ENCODE data around the gene ROR2. TPM values are rescaled to one million over a fixed set of nuclear protein-coding genes. Genes with fewer than 3 reads are reported as not detected.

The ROR2 gene
- total RNA-seq, 2 experiments from 2014 or later: not detected

- Histone ChIP-seq H3K4me1 (ENCODE audit: insufficient read depth, low read length) (peaks cover 21% of the 10 kb centered on the region), H3K27me3 (ENCODE audit: control insufficient read depth in 1 of 2, insufficient read depth in 2 of 2, low read length in 2 of 2) (no peaks in the 10 kb centered on the region), H3K9me3 (ENCODE audit: control insufficient read depth in 1 of 2, insufficient read depth in 1 of 2, low read length in 2 of 2) (peaks cover 0 to 5% of the 10 kb centered on the region in 2 experiments), H3K36me3 (ENCODE audit: insufficient read depth, low read length) (no peaks in the 10 kb centered on the region), H3K4me3 (ENCODE audit: low read length) (no peak overlapping the region), H3K27ac (ENCODE audit: low read depth in 1 of 2, low read length in 2 of 2) (no peak overlapping the region)
- no peaks in the 10 kb centered on the region for H3K36me3 Mint-ChIP-seq (ENCODE audit: low read depth)
- intact Hi-C loops (cut with DNase I, micrococcal nuclease): no loop called here
- no peak for ATAC-seq (ENCODE audit: poor library complexity)
- CTCF ChIA-PET: no interaction called here
- no peaks in the 10 kb centered on the region for H3K9me3 Mint-ChIP-seq
- no peak for DNase-seq
- H3K4me1 Mint-ChIP-seq (ENCODE audit: low read depth): peaks cover 5% of the 10 kb centered on the region
- no peak for TF ChIP-seq CTCF (IDR thresholded peaks at IDR 0.05)
- no peak overlapping the region for H3K27ac Mint-ChIP-seq
- POLR2A ChIA-PET: no interaction called here
- peaks cover 9% of the 10 kb centered on the region for H3K27me3 Mint-ChIP-seq
- no peak overlapping the region for H3K4me3 Mint-ChIP-seq
Observed at GRCh38 chr9:91904588-91905236, 45.3 kb downstream of the ROR2 start.

GRCh38 chr9:91903126-91903911 is 46.7 kb downstream of the ROR2 start:
- peaks cover 16% of the 10 kb centered on the region for H3K27me3 Mint-ChIP-seq
- no peaks in the 10 kb centered on the region for H3K36me3 Mint-ChIP-seq (ENCODE audit: low read depth)
- Histone ChIP-seq H3K9me3 (ENCODE audit: control insufficient read depth in 1 of 2, insufficient read depth in 1 of 2, low read length in 2 of 2) (peaks cover 0 to 5% of the 10 kb centered on the region in 2 experiments), H3K4me3 (ENCODE audit: low read length) (no peak overlapping the region), H3K27ac (ENCODE audit: low read depth in 1 of 2, low read length in 2 of 2) (no peak overlapping the region), H3K36me3 (ENCODE audit: insufficient read depth, low read length) (no peaks in the 10 kb centered on the region), H3K4me1 (ENCODE audit: insufficient read depth, low read length) (peaks cover 21% of the 10 kb centered on the region), H3K27me3 (ENCODE audit: control insufficient read depth in 1 of 2, insufficient read depth in 2 of 2, low read length in 2 of 2) (no peaks in the 10 kb centered on the region)
- intact Hi-C loops (cut with DNase I, micrococcal nuclease): no loop called here
- no peak overlapping the region for H3K27ac Mint-ChIP-seq
- H3K9me3 Mint-ChIP-seq: no peaks in the 10 kb centered on the region
- TF ChIP-seq CTCF (IDR thresholded peaks at IDR 0.05): no peak
- POLR2A ChIA-PET: no interaction called here
- peaks cover 5% of the 10 kb centered on the region for H3K4me1 Mint-ChIP-seq (ENCODE audit: low read depth)
- CTCF ChIA-PET: no interaction called here
- DNase-seq (no peak), ATAC-seq (ENCODE audit: poor library complexity) (no peak)
- H3K4me3 Mint-ChIP-seq: no peak overlapping the region

- no peak for TF ChIP-seq CTCF (IDR thresholded peaks at IDR 0.05)
- POLR2A ChIA-PET: no interaction called here
- Mint-ChIP-seq H3K9me3 (no peaks in the 10 kb centered on the region), H3K4me1 (ENCODE audit: low read depth) (peaks cover 5% of the 10 kb centered on the region), H3K4me3 (no peak overlapping the region), H3K36me3 (ENCODE audit: low read depth) (no peaks in the 10 kb centered on the region), H3K27ac (no peak overlapping the region), H3K27me3 (peaks cover 20% of the 10 kb centered on the region)
- peaks cover 21% of the 10 kb centered on the region for H3K4me1 ChIP-seq (ENCODE audit: insufficient read depth, low read length)
- H3K36me3 ChIP-seq (ENCODE audit: insufficient read depth, low read length): no peaks in the 10 kb centered on the region
- peaks cover 0 to 2% of the 10 kb centered on the region in 2 experiments for H3K27me3 ChIP-seq (ENCODE audit: control insufficient read depth in 1 of 2, insufficient read depth in 2 of 2, low read length in 2 of 2)
- CTCF ChIA-PET: no interaction called here
- peaks cover 0 to 5% of the 10 kb centered on the region in 2 experiments for H3K9me3 ChIP-seq (ENCODE audit: control insufficient read depth in 1 of 2, insufficient read depth in 1 of 2, low read length in 2 of 2)
- no peak overlapping the region for H3K4me3 ChIP-seq (ENCODE audit: low read length)
- DNase-seq: no peak
- no peak for ATAC-seq (ENCODE audit: poor library complexity)
- intact Hi-C loops (cut with DNase I, micrococcal nuclease): no loop called here
- H3K27ac ChIP-seq (ENCODE audit: low read depth in 1 of 2, low read length in 2 of 2): no peak overlapping the region
Observed at GRCh38 chr9:91902475-91903125, 47.4 kb downstream of the ROR2 start.

Measured in CD4-positive, alpha-beta T cell (primary cell).